ENCODE data around the gene WDR45B.

Gene WDR45B

GRCh38 chr17:82663381-82664275, 15.4 kb upstream of the WDR45B start:
- Histone ChIP-seq H3K36me3 (ENCODE audit: control insufficient read depth in 4 of 4, insufficient read depth in 4 of 4, low read length in 3 of 4) (peaks cover 0 to 26% (median 3%) of the 10 kb centered on the region in 4 experiments), H3K27me3 (replicated peaks in 2 of 5; ENCODE audit: control insufficient read depth in 4 of 5, insufficient read depth in 5 of 5, low read length in 4 of 5) (no peaks in the 10 kb centered on the region), H3K9me3 (ENCODE audit: control extremely low read depth in 1 of 5, control insufficient read depth in 4 of 5, insufficient read depth in 2 of 5, low read depth in 1 of 5, low read length in 4 of 5) (no peaks in the 10 kb centered on the region), H3K4me1 (ENCODE audit: control extremely low read depth in 1 of 4, control insufficient read depth in 4 of 4, insufficient read depth in 4 of 4, low read length in 3 of 4) (peaks cover 0 to 15% (median 2%) of the 10 kb centered on the region in 4 experiments), H3K27ac (ENCODE audit: insufficient read depth in 1 of 2, low read depth in 1 of 2, low read length in 2 of 2, poor library complexity in 1 of 2, severe bottlenecking in 2 of 2) (no peak overlapping the region), H3K4me3 (ENCODE audit: control insufficient read depth in 1 of 7, extremely low read depth in 1 of 7, insufficient read depth in 4 of 7, low read depth in 2 of 7, low read length in 6 of 7) (no peak overlapping the region)
- WGBS (ENCODE audit: insufficient coverage) = 95% methylated on average over 24 of the region's 39 CpGs
- DNase-seq = no peak
- ChIA-PET POLR2A (no interaction called here), CTCF (interaction anchor here (0.7 to 0.8 kb wide), 3 partner anchors 11 to 104 kb away, joined by 3 to 4 read pairs (median 3); no protein-coding TSS in a partner anchor)

- H3K4me1 ChIP-seq (ENCODE audit: control extremely low read depth in 1 of 4, control insufficient read depth in 4 of 4, insufficient read depth in 4 of 4, low read length in 3 of 4) = peaks cover 0 to 7% (median 0%) of the 10 kb centered on the region in 4 experiments
- CTCF ChIA-PET = interaction anchor here (0.7 to 0.8 kb wide), 2 partner anchors 10 to 41 kb away, joined by 3 read pairs; no protein-coding TSS in a partner anchor
- H3K36me3 ChIP-seq (ENCODE audit: control insufficient read depth in 4 of 4, insufficient read depth in 4 of 4, low read length in 3 of 4) = peaks cover 0 to 29% (median 4%) of the 10 kb centered on the region in 4 experiments
- no peak overlapping the region for H3K4me3 ChIP-seq (ENCODE audit: control insufficient read depth in 1 of 7, extremely low read depth in 1 of 7, insufficient read depth in 4 of 7, low read depth in 2 of 7, low read length in 6 of 7)
- H3K27ac ChIP-seq (ENCODE audit: insufficient read depth in 1 of 2, low read depth in 1 of 2, low read length in 2 of 2, poor library complexity in 1 of 2, severe bottlenecking in 2 of 2) = no peak overlapping the region
- POLR2A ChIA-PET = no interaction called here
- no peaks in the 10 kb centered on the region for H3K9me3 ChIP-seq (ENCODE audit: control extremely low read depth in 1 of 5, control insufficient read depth in 4 of 5, insufficient read depth in 2 of 5, low read depth in 1 of 5, low read length in 4 of 5)
- WGBS (ENCODE audit: insufficient coverage) = 94% methylated on average over 19 of the region's 20 CpGs
- DNase-seq = no peak
- no peaks in the 10 kb centered on the region for H3K27me3 ChIP-seq (replicated peaks in 2 of 5; ENCODE audit: control insufficient read depth in 4 of 5, insufficient read depth in 5 of 5, low read length in 4 of 5)
Observed at GRCh38 chr17:82662711-82663261, 14.5 kb upstream of the WDR45B start.

GRCh38 chr17:82661717-82662683, 13.8 kb upstream of the WDR45B start:
- Histone ChIP-seq H3K36me3 (ENCODE audit: control insufficient read depth in 4 of 4, insufficient read depth in 4 of 4, low read length in 3 of 4) (peaks cover 0 to 29% (median 4%) of the 10 kb centered on the region in 4 experiments), H3K4me1 (ENCODE audit: control extremely low read depth in 1 of 4, control insufficient read depth in 4 of 4, insufficient read depth in 4 of 4, low read length in 3 of 4) (no peaks in the 10 kb centered on the region), H3K9me3 (ENCODE audit: control extremely low read depth in 1 of 5, control insufficient read depth in 4 of 5, insufficient read depth in 2 of 5, low read depth in 1 of 5, low read length in 4 of 5) (no peaks in the 10 kb centered on the region), H3K27me3 (replicated peaks in 2 of 5; ENCODE audit: control insufficient read depth in 4 of 5, insufficient read depth in 5 of 5, low read length in 4 of 5) (no peaks in the 10 kb centered on the region), H3K27ac (ENCODE audit: insufficient read depth in 1 of 2, low read depth in 1 of 2, low read length in 2 of 2, poor library complexity in 1 of 2, severe bottlenecking in 2 of 2) (no peak overlapping the region), H3K4me3 (ENCODE audit: control insufficient read depth in 1 of 7, extremely low read depth in 1 of 7, insufficient read depth in 4 of 7, low read depth in 2 of 7, low read length in 6 of 7) (no peak overlapping the region)
- ChIA-PET CTCF (interaction anchor here (1.1 kb wide), 1 partner anchor 33 kb away, joined by 3 read pairs; no protein-coding TSS in a partner anchor), POLR2A (no interaction called here)
- 95% methylated on average over 26 of the region's 31 CpGs for WGBS (ENCODE audit: insufficient coverage)
- DNase-seq = no peak

DNA sequence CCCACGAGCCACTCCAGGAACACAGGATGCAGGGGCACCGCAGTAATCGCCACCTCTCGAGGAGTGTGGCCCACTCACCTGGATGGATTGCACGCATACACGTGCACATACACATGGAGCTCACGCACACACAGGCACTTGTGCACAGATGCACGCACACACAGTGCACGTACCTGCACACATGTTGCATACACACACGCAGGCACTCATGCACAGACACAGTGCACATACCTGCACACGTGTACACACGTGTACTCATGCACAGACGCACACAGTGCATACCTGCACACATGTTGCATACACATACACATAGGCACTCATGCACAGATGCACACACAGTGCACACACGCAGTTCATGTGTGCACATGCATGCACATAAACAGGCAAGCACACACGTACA, 11.6 kb upstream of the WDR45B start:
- H3K36me3 ChIP-seq (ENCODE audit: control insufficient read depth in 4 of 4, insufficient read depth in 4 of 4, low read length in 3 of 4) = peaks cover 0 to 29% (median 4%) of the 10 kb centered on the region in 4 experiments
- H3K4me1 ChIP-seq (ENCODE audit: control extremely low read depth in 1 of 4, control insufficient read depth in 4 of 4, insufficient read depth in 4 of 4, low read length in 3 of 4) = peaks cover 4 to 8% (median 7%) of the 10 kb centered on the region in 4 experiments
- DNase-seq = no peak
- WGBS (ENCODE audit: insufficient coverage) = 94% methylated on average over 14 of the region's 15 CpGs
- H3K9me3 ChIP-seq (ENCODE audit: control extremely low read depth in 1 of 5, control insufficient read depth in 4 of 5, insufficient read depth in 2 of 5, low read depth in 1 of 5, low read length in 4 of 5) = no peaks in the 10 kb centered on the region
- H3K27ac ChIP-seq (ENCODE audit: insufficient read depth in 1 of 2, low read depth in 1 of 2, low read length in 2 of 2, poor library complexity in 1 of 2, severe bottlenecking in 2 of 2) = no peak overlapping the region
- H3K4me3 ChIP-seq (ENCODE audit: control insufficient read depth in 1 of 7, extremely low read depth in 1 of 7, insufficient read depth in 4 of 7, low read depth in 2 of 7, low read length in 6 of 7) = no peak overlapping the region
- ChIA-PET POLR2A (no interaction called here), CTCF (interaction anchor here (1.4 kb wide), 1 partner anchor 10 kb away, joined by 7 read pairs; no protein-coding TSS in a partner anchor)
- H3K27me3 ChIP-seq (replicated peaks in 2 of 5; ENCODE audit: control insufficient read depth in 4 of 5, insufficient read depth in 5 of 5, low read length in 4 of 5) = no peaks in the 10 kb centered on the region

DNA sequence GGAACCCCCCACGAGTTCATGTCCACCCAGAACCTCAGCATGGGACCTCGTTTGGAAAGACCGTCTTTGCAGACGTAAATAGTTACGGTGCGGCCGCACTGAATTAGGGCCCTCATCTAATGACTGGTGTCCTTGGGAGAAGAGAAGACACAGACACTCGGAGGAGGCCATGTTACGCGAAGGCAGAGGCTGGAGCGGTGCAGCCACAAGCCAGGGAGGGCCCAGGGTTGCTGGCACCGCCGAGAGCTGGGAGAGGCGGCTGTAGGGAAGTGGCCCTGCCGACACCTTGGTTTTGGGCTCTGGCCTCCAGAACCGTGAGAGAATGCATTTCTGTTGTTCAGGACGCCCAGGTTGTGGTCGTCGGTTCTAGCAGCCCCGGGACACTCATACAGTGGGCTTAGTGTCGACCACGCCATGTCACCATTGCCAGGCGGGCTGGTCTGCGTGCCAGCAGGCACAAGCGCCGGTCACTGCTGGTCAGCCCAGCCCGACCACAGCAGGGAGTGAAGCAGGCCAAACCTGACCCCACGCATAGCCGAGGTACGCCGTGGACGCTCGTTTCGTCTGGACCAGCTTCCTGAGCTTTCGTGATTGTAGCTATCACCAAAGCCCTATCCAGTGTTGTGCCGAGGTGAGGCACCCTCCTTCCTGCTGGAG, 10.7 kb upstream of the WDR45B start:
- ChIA-PET CTCF (interaction anchor here (1.4 kb wide), 1 partner anchor 11 kb away, joined by 7 read pairs; no protein-coding TSS in a partner anchor), POLR2A (no interaction called here)
- WGBS (ENCODE audit: insufficient coverage) = 95% methylated on average over 36 of the region's 36 CpGs
- Histone ChIP-seq H3K27me3 (replicated peaks in 2 of 5; ENCODE audit: control insufficient read depth in 4 of 5, insufficient read depth in 5 of 5, low read length in 4 of 5) (no peaks in the 10 kb centered on the region), H3K4me1 (ENCODE audit: control extremely low read depth in 1 of 4, control insufficient read depth in 4 of 4, insufficient read depth in 4 of 4, low read length in 3 of 4) (peaks cover 6 to 18% (median 14%) of the 10 kb centered on the region in 4 experiments), H3K4me3 (ENCODE audit: control insufficient read depth in 1 of 7, extremely low read depth in 1 of 7, insufficient read depth in 4 of 7, low read depth in 2 of 7, low read length in 6 of 7) (no peak overlapping the region), H3K9me3 (ENCODE audit: control extremely low read depth in 1 of 5, control insufficient read depth in 4 of 5, insufficient read depth in 2 of 5, low read depth in 1 of 5, low read length in 4 of 5) (no peaks in the 10 kb centered on the region), H3K27ac (ENCODE audit: insufficient read depth in 1 of 2, low read depth in 1 of 2, low read length in 2 of 2, poor library complexity in 1 of 2, severe bottlenecking in 2 of 2) (no peak overlapping the region), H3K36me3 (ENCODE audit: control insufficient read depth in 4 of 4, insufficient read depth in 4 of 4, low read length in 3 of 4) (peaks cover 0 to 29% (median 4%) of the 10 kb centered on the region in 4 experiments)
- DNase-seq = no peak

GRCh38 chr17:82658331-82658730, 10.1 kb upstream of the WDR45B start:
- POLR2A ChIA-PET = no interaction called here
- DNase-seq = no peak
- Histone ChIP-seq H3K27me3 (replicated peaks in 2 of 5; ENCODE audit: control insufficient read depth in 4 of 5, insufficient read depth in 5 of 5, low read length in 4 of 5) (no peaks in the 10 kb centered on the region), H3K36me3 (ENCODE audit: control insufficient read depth in 4 of 4, insufficient read depth in 4 of 4, low read length in 3 of 4) (peaks cover 0 to 29% (median 4%) of the 10 kb centered on the region in 4 experiments), H3K4me3 (ENCODE audit: control insufficient read depth in 1 of 7, extremely low read depth in 1 of 7, insufficient read depth in 4 of 7, low read depth in 2 of 7, low read length in 6 of 7) (no peak overlapping the region), H3K9me3 (ENCODE audit: control extremely low read depth in 1 of 5, control insufficient read depth in 4 of 5, insufficient read depth in 2 of 5, low read depth in 1 of 5, low read length in 4 of 5) (no peaks in the 10 kb centered on the region), H3K4me1 (ENCODE audit: control extremely low read depth in 1 of 4, control insufficient read depth in 4 of 4, insufficient read depth in 4 of 4, low read length in 3 of 4) (peaks cover 6 to 19% (median 14%) of the 10 kb centered on the region in 4 experiments), H3K27ac (ENCODE audit: insufficient read depth in 1 of 2, low read depth in 1 of 2, low read length in 2 of 2, poor library complexity in 1 of 2, severe bottlenecking in 2 of 2) (no peak overlapping the region)
- CTCF ChIA-PET = interaction anchor here (1.2 kb wide), 1 partner anchor 8 kb away, joined by 4 read pairs; no protein-coding TSS in a partner anchor
- WGBS (ENCODE audit: insufficient coverage) = 94% methylated on average over 20 of the region's 23 CpGs

All from common myeloid progenitor, CD34-positive (primary cell).